ENCODE results near the gene DYNC1I1.

Gene DYNC1I1

GRCh38 chr7:95811846-95812445 lies 39.6 kb downstream of the DYNC1I1 start:
- ChIA-PET CTCF (no interaction called here), POLR2A (no interaction called here)
- TF ChIP-seq CTCF (IDR thresholded peaks at IDR 0.05; ENCODE audit: insufficient read depth, low read length, missing control alignments): no peak
- H3K4me3 ChIP-seq (ENCODE audit: low read depth, low read length): no peak overlapping the region
- no peak for DNase-seq (ENCODE audit: low read depth, low spot score)

- no peak overlapping the region for H3K4me3 ChIP-seq (ENCODE audit: low read depth, low read length)
- ChIA-PET POLR2A (no interaction called here), CTCF (no interaction called here)
- DNase-seq (ENCODE audit: low read depth, low spot score): no peak
- TF ChIP-seq CTCF (IDR thresholded peaks at IDR 0.05; ENCODE audit: insufficient read depth, low read length, missing control alignments): no peak
These were observed 42.4 kb downstream of the DYNC1I1 start for GRCh38 chr7:95814721-95815120.

GRCh38 chr7:95817866-95818640 lies 45.7 kb downstream of the DYNC1I1 start:
- no peak for DNase-seq (ENCODE audit: low read depth, low spot score)
- TF ChIP-seq CTCF (IDR thresholded peaks at IDR 0.05; ENCODE audit: insufficient read depth, low read length, missing control alignments): no peak
- ChIA-PET POLR2A (no interaction called here), CTCF (no interaction called here)
- H3K4me3 ChIP-seq (ENCODE audit: low read depth, low read length): no peak overlapping the region

- TF ChIP-seq CTCF (IDR thresholded peaks at IDR 0.05; ENCODE audit: insufficient read depth, low read length, missing control alignments): no peak
- ChIA-PET CTCF (no interaction called here), POLR2A (no interaction called here)
- DNase-seq (ENCODE audit: low read depth, low spot score): no peak
- H3K4me3 ChIP-seq (ENCODE audit: low read depth, low read length): no peak overlapping the region
These were observed 48.4 kb downstream of the DYNC1I1 start for GRCh38 chr7:95820778-95821177.

- no peak overlapping the region for H3K4me3 ChIP-seq (ENCODE audit: low read depth, low read length)
- CTCF ChIA-PET: no interaction called here
- no peak for TF ChIP-seq CTCF (IDR thresholded peaks at IDR 0.05; ENCODE audit: insufficient read depth, low read length, missing control alignments)
- DNase-seq (ENCODE audit: low read depth, low spot score): no peak
- POLR2A ChIA-PET: no interaction called here
These were observed 50.4 kb downstream of the DYNC1I1 start for GRCh38 chr7:95822717-95823116.

GRCh38 chr7:95824616-95825015 lies 52.3 kb downstream of the DYNC1I1 start:
- POLR2A ChIA-PET: no interaction called here
- DNase-seq (ENCODE audit: low read depth, low spot score): no peak
- no peak for TF ChIP-seq CTCF (IDR thresholded peaks at IDR 0.05; ENCODE audit: insufficient read depth, low read length, missing control alignments)
- no peak overlapping the region for H3K4me3 ChIP-seq (ENCODE audit: low read depth, low read length)
- CTCF ChIA-PET: no interaction called here
